ENCODE measurements around the gene KLF16.

DNA sequence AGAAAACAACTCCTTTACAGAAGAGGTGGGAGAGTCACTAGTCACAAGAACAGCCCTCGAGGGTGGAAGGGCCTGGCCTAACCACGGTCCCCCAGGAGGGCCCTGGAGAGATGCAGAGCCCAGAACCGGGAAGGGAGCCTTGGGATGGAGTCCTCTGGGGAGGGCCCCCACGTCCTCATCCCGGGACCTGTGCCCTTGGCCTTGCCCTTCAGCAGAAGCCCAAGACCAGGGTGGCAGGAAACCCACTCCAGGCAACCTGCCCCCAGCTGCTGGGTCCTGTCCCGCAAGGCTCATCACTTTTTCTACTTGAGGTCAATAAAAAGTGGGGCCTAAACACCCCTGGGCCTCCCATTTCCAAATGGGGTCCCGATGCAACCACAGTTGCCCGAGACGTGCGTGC is 49.0 kb downstream of the KLF16 start:
- TF ChIP-seq GATA2 (IDR thresholded peaks at IDR 0.05; ENCODE audit: low read depth, low read length) (no peak), GATA3 (IDR thresholded peaks at IDR 0.05; ENCODE audit: low read depth, low read length) (no peak)
